ENCODE data around the gene ZNF626.
"Not testable (repeated sequence)": the region's sequence is repeated elsewhere in the genome, so short reads cannot be mapped to it uniquely, and the experiment has no call there.

ZNF626 gene

GRCh38 chr19:20661150-20661819 is at the start of gene ZNF626:
Gene ZNF626 (minus strand): TSS chr19:20661571. CDS start chr19:20661446, 125 bp downstream.
- FAIRE-seq, result peak; percentile 97

DNA sequence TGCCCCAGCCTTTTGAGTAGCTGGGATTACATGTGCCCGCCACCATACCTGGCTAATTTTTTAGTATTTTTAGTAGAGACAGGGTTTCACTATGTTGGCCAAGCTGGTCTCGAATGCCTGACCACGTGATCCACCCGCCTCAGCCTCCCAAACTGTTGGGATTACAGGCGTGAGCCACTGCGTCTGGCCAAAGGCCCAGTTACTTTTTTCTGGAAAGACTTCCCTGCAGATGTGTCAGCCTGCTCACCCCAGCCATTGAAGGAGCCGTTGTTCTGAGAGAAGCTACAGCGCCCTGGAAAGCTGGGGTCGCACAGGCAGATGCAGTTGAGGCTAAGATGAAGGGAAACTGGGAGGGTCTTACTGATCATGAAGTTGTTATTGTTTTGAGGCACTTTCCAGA is 7.9 kb upstream of the ZNF626 start:
- no peak for FAIRE-seq

DNA sequence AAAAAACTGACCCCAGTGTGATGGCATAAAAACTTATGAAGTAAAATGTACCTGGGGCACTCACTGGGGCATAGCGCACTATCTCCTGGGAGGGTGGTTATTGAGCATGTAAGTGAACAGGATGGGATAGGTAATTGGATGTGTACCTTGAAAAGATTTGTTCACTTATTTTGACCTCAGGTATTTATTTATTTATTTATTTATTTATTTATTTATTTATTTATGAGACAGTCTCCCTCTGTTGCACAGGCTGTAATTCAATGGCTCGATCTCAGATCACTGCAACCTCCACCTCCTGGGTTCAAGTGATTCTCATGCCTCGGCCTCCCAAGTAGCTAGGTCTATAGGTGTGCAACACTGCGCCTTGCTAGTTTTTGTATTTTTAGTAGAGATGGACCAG is 5.9 kb upstream of the ZNF626 start:
- FAIRE-seq, result no peak

- FAIRE-seq, result no peak
These were observed 3.8 kb upstream of the ZNF626 start for GRCh38 chr19:20664901-20665781.

GRCh38 chr19:20664475-20664874 is 3.1 kb upstream of the ZNF626 start:
- not testable (repeated sequence) for FAIRE-seq

GRCh38 chr19:20662421-20663105 is 1.2 kb upstream of the ZNF626 start:
- FAIRE-seq, result no peak

- no peak for FAIRE-seq
These were observed 764 bp downstream of the ZNF626 start for GRCh38 chr19:20660473-20661140.

- peak; percentile 26 for FAIRE-seq
These were observed 20.8 kb downstream of the ZNF626 start for GRCh38 chr19:20640545-20640944.

GRCh38 chr19:20640023-20640422 is 21.3 kb downstream of the ZNF626 start:
- peak; percentile 85 for FAIRE-seq

DNA sequence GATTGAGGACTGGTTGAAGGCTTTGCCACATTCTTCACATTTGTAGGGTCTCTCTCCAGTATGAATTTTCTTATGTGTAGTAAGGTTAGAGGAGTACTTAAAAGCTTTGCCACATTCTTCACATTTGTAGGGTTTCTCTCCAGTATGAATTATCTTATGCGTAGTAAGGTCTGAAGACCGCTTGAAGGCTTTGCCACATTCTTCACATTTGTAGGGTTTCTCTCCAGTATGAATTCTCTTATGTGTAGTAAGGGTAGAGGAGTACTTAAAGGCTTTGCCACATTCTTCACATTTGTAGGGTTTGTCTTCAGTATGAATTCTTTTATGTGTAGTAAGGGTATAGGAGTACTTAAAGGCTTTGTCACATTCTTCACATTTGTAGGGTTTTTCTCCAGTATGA is 36.8 kb downstream of the ZNF626 start:
- not testable (repeated sequence) for FAIRE-seq

- no peak for FAIRE-seq
These were observed 45.3 kb downstream of the ZNF626 start for GRCh38 chr19:20616071-20616470.

GRCh38 chr19:20614971-20615370 is 46.4 kb downstream of the ZNF626 start:
- FAIRE-seq, result not testable (repeated sequence)

DNA sequence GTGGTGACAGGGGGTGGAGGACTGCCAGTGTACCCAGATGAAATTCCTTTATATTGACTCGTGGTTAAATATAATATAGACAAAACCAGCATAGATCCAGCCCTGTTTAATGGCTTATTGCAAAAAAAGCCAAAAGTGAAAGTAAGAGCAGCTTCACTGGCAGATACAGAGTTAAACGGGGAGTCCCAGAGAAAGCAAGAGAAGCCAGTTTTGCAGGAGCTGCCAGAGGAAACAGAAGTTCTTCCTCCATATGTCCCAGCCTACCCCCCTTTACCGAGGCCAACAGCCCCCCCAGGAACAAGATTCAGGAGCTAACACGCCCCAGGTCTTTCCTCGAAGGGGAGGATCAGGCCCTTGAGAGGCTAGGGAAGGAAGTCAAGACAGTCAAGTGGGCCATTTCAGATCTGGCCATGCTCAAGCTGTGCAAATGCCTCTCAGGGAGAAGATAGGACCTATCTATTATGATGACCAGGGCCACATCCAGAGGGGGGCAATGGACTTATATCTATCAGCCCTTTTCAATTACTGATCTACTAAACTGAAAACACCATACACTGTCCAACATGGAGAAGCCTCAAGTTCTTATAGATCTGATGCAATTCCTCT is 48.6 kb downstream of the ZNF626 start:
- FAIRE-seq, result no peak

DNA sequence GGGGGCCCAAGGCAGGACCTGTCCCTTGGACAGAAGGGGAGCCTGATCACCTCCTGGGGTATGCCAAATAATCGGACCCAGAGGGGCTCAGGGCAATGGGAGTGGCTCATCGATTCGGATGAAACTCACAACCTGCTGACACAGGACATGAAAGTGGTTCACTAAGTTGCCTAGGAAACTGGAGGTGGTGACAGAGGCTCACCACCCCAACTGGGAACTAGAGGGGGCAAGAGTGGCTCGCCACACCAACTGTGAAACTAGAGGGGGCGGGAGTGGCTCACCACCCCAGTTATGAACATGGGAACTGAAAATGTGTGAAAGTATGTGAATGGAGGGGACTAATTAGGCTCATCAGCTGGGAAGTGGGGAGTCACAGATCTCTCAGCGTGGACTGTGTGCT is 49.5 kb downstream of the ZNF626 start:
- FAIRE-seq, result no peak

DNA sequence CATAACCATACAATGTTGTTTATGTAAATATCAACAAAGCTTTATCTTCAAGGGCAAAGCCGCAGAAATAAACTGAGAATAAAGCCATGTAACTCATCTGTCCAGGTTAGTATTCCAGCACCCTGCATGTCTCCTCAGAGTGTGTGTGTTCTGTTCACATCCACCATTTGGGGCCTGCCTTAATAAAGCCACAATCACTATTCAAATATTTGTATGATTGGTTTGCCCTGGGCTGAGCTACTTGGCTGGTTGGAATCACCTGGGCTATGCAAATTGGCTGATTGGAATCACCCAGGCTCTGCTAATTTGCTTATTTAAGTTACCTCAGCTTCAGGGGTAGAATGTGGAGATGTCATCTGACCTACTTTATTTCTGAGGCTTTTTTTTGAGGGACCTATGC is 53.4 kb downstream of the ZNF626 start:
- no peak for FAIRE-seq
